GM12892 (cell line): ENCODE data around the gene SOX2.
"Not testable (repeated sequence)": the region's sequence is repeated elsewhere in the genome, so short reads cannot be mapped to it uniquely, and the experiment has no call there.

ENCODE experiments used
- DNase-seq: peaks from one replicate; pipeline ENCODE4 v3.0.0; 2011; ENCODE audit not compliant: insufficient read length
- FAIRE-seq: peaks from 2 replicates; lab custom pipeline; 2011; peaks lifted over from hg19 to GRCh38; lab: Jason Lieb, UNC
- POLR2A ChIP-seq: IDR thresholded peaks from 2 replicates; pipeline ENCODE4 v1.6.1; 2011; ENCODE audit warnings: low read depth, low read length, control low read depth
- POLR2AphosphoS5 ChIP-seq: IDR thresholded peaks from 2 replicates; pipeline ENCODE4 v1.6.1; 2011; ENCODE audit warnings: low read depth, low read length, control low read depth
- TAF1 ChIP-seq: IDR thresholded peaks from 2 replicates; pipeline ENCODE4 v1.6.1; 2011; ENCODE audit warnings: low read depth, mild to moderate bottlenecking, control low read depth, low read length, borderline replicate concordance

The SOX2 gene

GRCh38 chr3:181756645-181757297 is 45.0 kb downstream of the SOX2 start:
- TF ChIP-seq TAF1 = no peak
- TF ChIP-seq POLR2A = no peak
- no peak for TF ChIP-seq POLR2AphosphoS5
- no peak for DNase-seq
- FAIRE-seq = no peak

DNA sequence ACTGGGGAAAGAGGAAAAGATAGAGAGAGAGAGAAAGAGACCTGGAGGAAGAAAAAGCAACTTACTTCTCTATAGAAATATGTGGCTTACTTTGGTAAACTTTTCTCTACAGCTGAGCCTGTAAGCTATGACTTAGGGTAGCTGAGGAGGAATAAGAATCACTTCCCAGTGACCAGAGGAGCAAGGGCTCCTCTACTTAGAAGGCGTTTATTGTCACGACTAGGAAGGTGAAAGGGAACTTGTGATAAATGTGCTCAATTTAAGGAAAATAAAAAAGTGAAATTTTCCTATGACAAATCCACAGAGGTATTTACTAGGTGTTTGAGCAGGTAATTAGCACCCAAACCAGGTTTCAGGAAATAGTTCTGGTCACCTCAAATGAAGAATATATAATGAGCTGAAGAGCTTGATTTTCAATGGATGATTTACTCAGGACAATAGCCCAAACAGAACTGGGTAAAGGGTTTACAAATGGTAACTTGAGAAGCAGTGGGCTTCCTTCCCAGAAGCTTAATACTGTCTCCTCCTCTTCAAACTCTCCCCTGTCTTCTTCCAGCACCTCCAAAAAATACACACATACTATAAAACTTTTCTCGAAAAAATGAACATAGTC is 46.1 kb downstream of the SOX2 start:
- FAIRE-seq = no peak
- no peak for DNase-seq
- TF ChIP-seq POLR2AphosphoS5 = no peak
- TF ChIP-seq TAF1 = no peak
- TF ChIP-seq POLR2A = no peak

- DNase-seq (no peak), FAIRE-seq (no peak)
- TF ChIP-seq POLR2AphosphoS5 = no peak
- no peak for TF ChIP-seq TAF1
- TF ChIP-seq POLR2A = no peak
Observed at GRCh38 chr3:181761906-181762305, 50.2 kb downstream of the SOX2 start.

- not testable (repeated sequence) for FAIRE-seq, DNase-seq
Observed at GRCh38 chr3:181764033-181764432, 52.3 kb downstream of the SOX2 start.
